B cell (primary cell): ENCODE results near the gene ATRNL1.

Experiments used
- CTCF ChIP-seq: fragments of 200-600 bp; IDR thresholded peaks from one replicate; pipeline ENCODE4 v1.8.0; 2022; ENCODE audit warnings: antibody characterized with exemption, mild to moderate bottlenecking
- EZH2 ChIP-seq: IDR thresholded peaks from 2 replicates; pipeline ENCODE4 v1.6.1; 2012; ENCODE audit warnings: borderline replicate concordance, low read depth, mild to moderate bottlenecking, moderate library complexity, low read length; ENCODE audit not compliant: insufficient read depth, poor library complexity, severe bottlenecking

DNA sequence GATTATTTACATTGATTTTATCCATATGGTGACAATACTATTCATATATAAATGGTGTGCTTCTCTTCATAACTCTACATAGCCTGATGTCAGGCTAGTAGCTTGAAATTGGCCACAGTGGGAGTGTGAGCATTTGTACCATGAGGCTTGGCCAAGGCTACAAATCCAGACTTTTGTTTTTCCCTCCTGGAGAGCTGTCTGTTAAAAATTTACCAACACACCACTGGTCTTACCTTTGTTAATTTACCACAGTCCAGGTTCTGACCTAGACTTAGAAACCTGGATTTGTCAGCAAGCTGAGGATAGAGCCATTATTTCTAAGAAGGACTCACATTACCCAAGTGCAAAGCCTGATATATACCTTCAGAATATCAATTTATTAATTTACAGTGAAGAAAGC, 45.5 kb upstream of the ATRNL1 start:
- no peak for TF ChIP-seq EZH2
- TF ChIP-seq CTCF = no peak
